ENCODE measurements around the gene LAD1.
A peak's percentile ranks its signal among the peaks of the same experiment; 100 is the strongest.

Gene LAD1

GRCh38 chr1:201361652-201362504 is 37.2 kb downstream of the LAD1 start:
- H3K9me3 ChIP-seq = no peaks in the 10 kb centered on the region
- DNase-seq (ENCODE audit: low spot score in 2 of 2) = peak; percentile 29 to 73
- in situ Hi-C loops (cut with MboI; ENCODE audit: low sequenced_read_pairs) = loop anchor here (5.0 kb wide), 1 partner anchor 110 kb away; no protein-coding TSS in a partner anchor
- no peaks in the 10 kb centered on the region for H3K36me3 ChIP-seq (replicated peaks)
- H3K4me3 ChIP-seq = no peak overlapping the region
- peaks cover 7% of the 10 kb centered on the region for H3K27me3 ChIP-seq (ENCODE audit: low read depth)
- H3K4me1 ChIP-seq = no peaks in the 10 kb centered on the region

- Histone ChIP-seq H3K27me3 (ENCODE audit: low read depth) (peaks cover 2% of the 10 kb centered on the region; the same call in 1 of the 2 replicates), H3K4me1 (no peaks in the 10 kb centered on the region), H3K36me3 (replicated peaks) (no peaks in the 10 kb centered on the region), H3K9me3 (no peaks in the 10 kb centered on the region), H3K4me3 (no peak overlapping the region)
- DNase-seq (ENCODE audit: low spot score in 2 of 2) = no peak
- in situ Hi-C loops (cut with MboI; ENCODE audit: low sequenced_read_pairs) = loop anchor here (5.0 kb wide), 1 partner anchor 109 kb away; no protein-coding TSS in a partner anchor
These were observed 38.0 kb downstream of the LAD1 start for GRCh38 chr1:201360901-201361651.

GRCh38 chr1:201360486-201360885 is 38.6 kb downstream of the LAD1 start:
- Histone ChIP-seq H3K4me1 (no peaks in the 10 kb centered on the region), H3K4me3 (no peak overlapping the region), H3K9me3 (no peaks in the 10 kb centered on the region), H3K27me3 (ENCODE audit: low read depth) (peaks cover 2% of the 10 kb centered on the region; the same call in 1 of the 2 replicates), H3K36me3 (replicated peaks) (no peaks in the 10 kb centered on the region)
- in situ Hi-C loops (cut with MboI; ENCODE audit: low sequenced_read_pairs) = loop anchor here (5.0 kb wide), 1 partner anchor 108 kb away; no protein-coding TSS in a partner anchor
- no peak for DNase-seq (ENCODE audit: low spot score in 2 of 2)

- peaks cover 2% of the 10 kb centered on the region; the same call in 1 of the 2 replicates for H3K27me3 ChIP-seq (ENCODE audit: low read depth)
- no peaks in the 10 kb centered on the region for H3K9me3 ChIP-seq
- no peak overlapping the region for H3K4me3 ChIP-seq
- no peaks in the 10 kb centered on the region for H3K4me1 ChIP-seq
- no peaks in the 10 kb centered on the region for H3K36me3 ChIP-seq (replicated peaks)
- no peak for DNase-seq (ENCODE audit: low spot score in 2 of 2)
- in situ Hi-C loops (cut with MboI; ENCODE audit: low sequenced_read_pairs) = loop anchor here (5.0 kb wide), 1 partner anchor 108 kb away; no protein-coding TSS in a partner anchor
These were observed 39.3 kb downstream of the LAD1 start for GRCh38 chr1:201359873-201360210.

GRCh38 chr1:201359031-201359872 is 39.9 kb downstream of the LAD1 start:
- Histone ChIP-seq H3K4me1 (no peaks in the 10 kb centered on the region), H3K27me3 (ENCODE audit: low read depth) (peaks cover 2% of the 10 kb centered on the region; the same call in 1 of the 2 replicates), H3K36me3 (replicated peaks) (no peaks in the 10 kb centered on the region), H3K4me3 (no peak overlapping the region), H3K9me3 (no peaks in the 10 kb centered on the region)
- in situ Hi-C loops (cut with MboI; ENCODE audit: low sequenced_read_pairs) = no loop called here
- no peak for DNase-seq (ENCODE audit: low spot score in 2 of 2)

GRCh38 chr1:201358596-201358995 is 40.5 kb downstream of the LAD1 start:
- H3K27me3 ChIP-seq (ENCODE audit: low read depth) = peaks cover 2% of the 10 kb centered on the region; the same call in 1 of the 2 replicates
- in situ Hi-C loops (cut with MboI; ENCODE audit: low sequenced_read_pairs) = no loop called here
- no peaks in the 10 kb centered on the region for H3K4me1 ChIP-seq
- H3K36me3 ChIP-seq (replicated peaks) = no peaks in the 10 kb centered on the region
- no peak overlapping the region for H3K4me3 ChIP-seq
- DNase-seq (ENCODE audit: low spot score in 2 of 2) = no peak
- H3K9me3 ChIP-seq = no peaks in the 10 kb centered on the region

GRCh38 chr1:201357636-201358348 is 41.3 kb downstream of the LAD1 start:
- no peak for DNase-seq (ENCODE audit: low spot score in 2 of 2)
- H3K27me3 ChIP-seq (ENCODE audit: low read depth) = peaks cover 2% of the 10 kb centered on the region; the same call in 1 of the 2 replicates
- H3K9me3 ChIP-seq = no peaks in the 10 kb centered on the region
- H3K4me3 ChIP-seq = no peak overlapping the region
- H3K4me1 ChIP-seq = no peaks in the 10 kb centered on the region
- in situ Hi-C loops (cut with MboI; ENCODE audit: low sequenced_read_pairs) = no loop called here
- H3K36me3 ChIP-seq (replicated peaks) = no peaks in the 10 kb centered on the region

- in situ Hi-C loops (cut with MboI; ENCODE audit: low sequenced_read_pairs) = no loop called here
- no peaks in the 10 kb centered on the region for H3K9me3 ChIP-seq
- no peak overlapping the region for H3K4me3 ChIP-seq
- H3K36me3 ChIP-seq (replicated peaks) = no peaks in the 10 kb centered on the region
- DNase-seq (ENCODE audit: low spot score in 2 of 2) = no peak
- no peaks in the 10 kb centered on the region for H3K4me1 ChIP-seq
- peaks cover 3% of the 10 kb centered on the region; the same call in 1 of the 2 replicates for H3K27me3 ChIP-seq (ENCODE audit: low read depth)
These were observed 41.9 kb downstream of the LAD1 start for GRCh38 chr1:201357211-201357610.

GRCh38 chr1:201356701-201357100 is 42.4 kb downstream of the LAD1 start:
- no peaks in the 10 kb centered on the region for H3K9me3 ChIP-seq
- peaks cover 6% of the 10 kb centered on the region; the same call in 1 of the 2 replicates for H3K27me3 ChIP-seq (ENCODE audit: low read depth)
- no peaks in the 10 kb centered on the region for H3K36me3 ChIP-seq (replicated peaks)
- H3K4me1 ChIP-seq = no peaks in the 10 kb centered on the region
- no peak for DNase-seq (ENCODE audit: low spot score in 2 of 2)
- H3K4me3 ChIP-seq = no peak overlapping the region
- in situ Hi-C loops (cut with MboI; ENCODE audit: low sequenced_read_pairs) = no loop called here

- no peak for DNase-seq (ENCODE audit: low spot score in 2 of 2)
- Histone ChIP-seq H3K27me3 (ENCODE audit: low read depth) (peaks cover 10% of the 10 kb centered on the region; the same call in 1 of the 2 replicates), H3K9me3 (no peaks in the 10 kb centered on the region), H3K4me3 (no peak overlapping the region), H3K36me3 (replicated peaks) (no peaks in the 10 kb centered on the region), H3K4me1 (no peaks in the 10 kb centered on the region)
- in situ Hi-C loops (cut with MboI; ENCODE audit: low sequenced_read_pairs) = no loop called here
These were observed 42.9 kb downstream of the LAD1 start for GRCh38 chr1:201356236-201356635.

- no peak for DNase-seq (ENCODE audit: low spot score in 2 of 2)
- no peaks in the 10 kb centered on the region for H3K36me3 ChIP-seq (replicated peaks)
- H3K9me3 ChIP-seq = no peaks in the 10 kb centered on the region
- in situ Hi-C loops (cut with MboI; ENCODE audit: low sequenced_read_pairs) = no loop called here
- no peaks in the 10 kb centered on the region for H3K4me1 ChIP-seq
- H3K27me3 ChIP-seq (ENCODE audit: low read depth) = peaks cover 13% of the 10 kb centered on the region; the same call in 1 of the 2 replicates
- H3K4me3 ChIP-seq = no peak overlapping the region
These were observed 43.7 kb downstream of the LAD1 start for GRCh38 chr1:201355471-201355870.

- in situ Hi-C loops (cut with MboI; ENCODE audit: low sequenced_read_pairs) = no loop called here
- H3K27me3 ChIP-seq (ENCODE audit: low read depth) = peaks cover 16% of the 10 kb centered on the region; the same call in 1 of the 2 replicates
These were observed 44.2 kb downstream of the LAD1 start for GRCh38 chr1:201354901-201355295.

More at GRCh38 chr1:201354901-201355295, 44.2 kb downstream of the LAD1 start:
- Histone ChIP-seq H3K4me3 (no peak overlapping the region), H3K9me3 (no peaks in the 10 kb centered on the region), H3K36me3 (replicated peaks) (no peaks in the 10 kb centered on the region), H3K4me1 (no peaks in the 10 kb centered on the region)
- no peak for DNase-seq (ENCODE audit: low spot score in 2 of 2)
